Measurements from ENCODE around the gene EMID1.

Gene EMID1

DNA sequence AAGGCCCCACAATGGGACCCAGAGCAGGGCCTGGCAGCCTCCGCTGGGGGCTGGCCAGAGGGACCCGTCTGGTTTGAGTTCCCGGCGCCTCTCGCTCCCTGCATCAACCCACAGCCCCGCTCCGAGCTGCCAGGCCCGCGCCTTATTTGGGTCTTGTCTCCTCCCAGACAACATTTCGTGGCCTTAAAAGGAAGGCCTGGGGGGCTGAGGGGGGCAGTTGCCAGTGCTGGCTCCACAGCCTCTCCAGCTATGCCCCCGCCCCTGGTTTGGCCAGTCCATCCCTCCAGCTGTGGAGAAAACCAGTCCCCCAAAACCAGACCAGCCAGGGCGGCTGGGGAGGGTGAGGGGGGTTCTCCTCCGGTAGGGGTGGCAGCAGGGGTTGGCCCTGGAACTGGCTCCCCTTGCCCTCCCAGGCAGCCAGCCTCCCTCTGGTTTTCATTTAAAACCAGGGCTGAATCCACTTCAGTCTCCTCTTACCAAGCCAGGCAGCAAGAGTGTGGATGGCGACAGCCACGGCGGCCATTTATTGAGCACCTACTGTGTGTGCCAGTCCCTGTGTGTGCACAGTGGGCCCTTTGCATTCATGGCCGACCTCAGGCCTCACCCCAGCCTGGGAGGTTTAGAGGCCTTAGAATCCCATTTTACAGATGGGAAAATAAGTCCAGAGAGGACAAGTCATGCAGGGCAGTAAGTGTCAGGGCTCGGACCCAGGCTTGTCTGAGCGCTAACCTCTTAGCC lies 18.6 kb downstream of the EMID1 start:
- H3K79me2 ChIP-seq (ENCODE audit: insufficient read depth, low read depth), result no peaks in the 10 kb centered on the region
- no peak overlapping the region for H3K9ac ChIP-seq
- H3K4me2 ChIP-seq, result no peak overlapping the region
- no peak overlapping the region for H2AFZ ChIP-seq (ENCODE audit: low read depth)
- no peak overlapping the region for H3K27ac ChIP-seq
- no peak overlapping the region for H3K4me3 ChIP-seq (IDR thresholded peaks at IDR 0.05; ENCODE audit: insufficient read depth, low read depth, low read length)
- H3K36me3 ChIP-seq (ENCODE audit: insufficient read depth), result no peaks in the 10 kb centered on the region
- H4K20me1 ChIP-seq (ENCODE audit: insufficient read depth), result no peaks in the 10 kb centered on the region
- H3K4me1 ChIP-seq (ENCODE audit: low read depth, poor library complexity, severe bottlenecking), result no peaks in the 10 kb centered on the region
- TF ChIP-seq CTCF (conservative IDR thresholded peaks at IDR 0.05; ENCODE audit: low read depth, low read length), result no peak
- H3K27me3 ChIP-seq (ENCODE audit: insufficient read depth, low read depth), result no peaks in the 10 kb centered on the region

- H3K79me2 ChIP-seq (ENCODE audit: insufficient read depth, low read depth), result no peaks in the 10 kb centered on the region
- no peaks in the 10 kb centered on the region for H3K36me3 ChIP-seq (ENCODE audit: insufficient read depth)
- no peaks in the 10 kb centered on the region for H3K4me1 ChIP-seq (ENCODE audit: low read depth, poor library complexity, severe bottlenecking)
- H3K4me2 ChIP-seq, result no peak overlapping the region
- TF ChIP-seq CTCF (conservative IDR thresholded peaks at IDR 0.05; ENCODE audit: low read depth, low read length), result no peak
- no peak overlapping the region for H3K9ac ChIP-seq
- H3K4me3 ChIP-seq (IDR thresholded peaks at IDR 0.05; ENCODE audit: insufficient read depth, low read depth, low read length), result no peak overlapping the region
- H3K27me3 ChIP-seq (ENCODE audit: insufficient read depth, low read depth), result no peaks in the 10 kb centered on the region
- no peak overlapping the region for H2AFZ ChIP-seq (ENCODE audit: low read depth)
- H3K27ac ChIP-seq, result no peak overlapping the region
- H4K20me1 ChIP-seq (ENCODE audit: insufficient read depth), result no peaks in the 10 kb centered on the region
These were observed 19.2 kb downstream of the EMID1 start for GRCh38 chr22:29224859-29225410.

DNA sequence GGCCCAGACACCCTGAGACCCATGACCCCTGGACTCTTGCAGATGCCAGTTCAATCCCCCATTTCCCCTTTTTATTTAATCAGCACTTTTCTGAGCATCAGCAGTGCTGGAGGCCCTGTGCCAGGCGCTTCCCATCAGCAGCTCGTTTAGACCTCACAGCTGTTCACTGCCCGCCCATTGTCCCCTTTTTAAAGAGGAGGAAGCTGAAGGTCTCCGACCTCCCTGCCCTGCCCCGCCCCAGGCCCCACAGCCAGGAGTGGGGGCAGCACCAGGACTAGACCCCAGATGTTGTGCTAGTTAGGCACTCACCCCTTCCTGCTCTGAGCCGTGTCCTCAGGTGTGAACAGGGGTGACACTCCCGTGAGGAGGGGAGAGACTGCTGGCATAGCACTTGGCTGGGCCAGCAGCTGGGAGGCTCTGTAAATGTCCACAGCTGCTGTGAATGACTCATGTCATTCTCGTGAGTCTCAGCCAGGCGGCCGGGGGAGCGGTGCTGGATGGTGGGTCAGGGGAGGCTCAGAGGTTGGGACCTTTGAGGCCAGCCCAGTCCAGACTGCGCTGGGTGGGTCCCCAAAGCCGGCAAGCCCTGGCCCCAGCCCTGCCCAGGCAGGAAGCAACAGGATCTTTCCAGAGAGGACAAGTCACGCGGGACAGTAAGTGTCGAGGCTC lies 19.9 kb downstream of the EMID1 start:
- H3K36me3 ChIP-seq (ENCODE audit: insufficient read depth), result no peaks in the 10 kb centered on the region
- no peak overlapping the region for H3K27ac ChIP-seq
- H2AFZ ChIP-seq (ENCODE audit: low read depth), result no peak overlapping the region
- no peaks in the 10 kb centered on the region for H3K4me1 ChIP-seq (ENCODE audit: low read depth, poor library complexity, severe bottlenecking)
- no peak overlapping the region for H3K4me2 ChIP-seq
- H3K9ac ChIP-seq, result no peak overlapping the region
- no peak overlapping the region for H3K4me3 ChIP-seq (IDR thresholded peaks at IDR 0.05; ENCODE audit: insufficient read depth, low read depth, low read length)
- H4K20me1 ChIP-seq (ENCODE audit: insufficient read depth), result no peaks in the 10 kb centered on the region
- no peaks in the 10 kb centered on the region for H3K79me2 ChIP-seq (ENCODE audit: insufficient read depth, low read depth)
- H3K27me3 ChIP-seq (ENCODE audit: insufficient read depth, low read depth), result no peaks in the 10 kb centered on the region
- TF ChIP-seq CTCF (conservative IDR thresholded peaks at IDR 0.05; ENCODE audit: low read depth, low read length), result no peak

GRCh38 chr22:29226351-29226981 lies 20.8 kb downstream of the EMID1 start:
- Histone ChIP-seq H3K4me2 (no peak overlapping the region), H3K27ac (no peak overlapping the region), H3K36me3 (ENCODE audit: insufficient read depth) (no peaks in the 10 kb centered on the region), H2AFZ (ENCODE audit: low read depth) (no peak overlapping the region), H3K4me3 (IDR thresholded peaks at IDR 0.05; ENCODE audit: insufficient read depth, low read depth, low read length) (no peak overlapping the region), H3K9ac (no peak overlapping the region), H3K79me2 (ENCODE audit: insufficient read depth, low read depth) (no peaks in the 10 kb centered on the region), H4K20me1 (ENCODE audit: insufficient read depth) (no peaks in the 10 kb centered on the region), H3K27me3 (ENCODE audit: insufficient read depth, low read depth) (no peaks in the 10 kb centered on the region), H3K4me1 (ENCODE audit: low read depth, poor library complexity, severe bottlenecking) (no peaks in the 10 kb centered on the region)
- TF ChIP-seq CTCF (conservative IDR thresholded peaks at IDR 0.05; ENCODE audit: low read depth, low read length), result no peak
